K562 (cell line): ENCODE data around the gene TMX1. TPM values are rescaled to one million over a fixed set of nuclear protein-coding genes. Genes with fewer than 3 reads are reported as not detected.

Experiments
- BHLHE40 ChIP-seq: IDR thresholded peaks from 2 replicates; pipeline ENCODE4 v1.6.1; 2011; ENCODE audit warnings: low read length, improper control_type of control experiment
- ELF1 ChIP-seq: fragments of 200-800 bp; sonication (Bioruptor generic); IDR thresholded peaks from 2 replicates; pipeline ENCODE4 v1.6.1; 2016; ENCODE audit warnings: missing genetic modification characterization, missing compliant biosample characterization
- FOSL1 ChIP-seq: fragments of 200-800 bp; sonication (Bioruptor generic); conservative IDR thresholded peaks from 2 replicates; pipeline ENCODE4 v1.6.1; 2016; ENCODE audit warnings: missing genetic modification characterization, missing compliant biosample characterization
- MAFF ChIP-seq: IDR thresholded peaks from 2 replicates; pipeline ENCODE4 v1.6.1; 2012; ENCODE audit warnings: low read length, improper control_type of control experiment
- MGA ChIP-seq: fragments of 450-650 bp; IDR thresholded peaks from 2 replicates; pipeline ENCODE4 v1.6.1; 2016; ENCODE audit warnings: mild to moderate bottlenecking, moderate library complexity
- ZNF316 ChIP-seq: fragments of 450-650 bp; IDR thresholded peaks from 2 replicates; pipeline ENCODE4 v1.6.1; 2016
- polyA plus RNA-seq, 8 experiments: library from polyadenylated mRNA; depleted of rRNA in 4 of 8; stranded (reverse) in 5 of 8; unstranded in 3 of 8; fragments of >200 nt; fragmentation: Nextera tagmentation in 2 of 8; fragmentation: Illumina TruSeq in 1 of 8; extraction: Ambion mirVana in 2 of 8; extraction: Trizol in 1 of 8; gene quantifications; 2 replicates each; pipeline versions ENCODE4 v1.2.1 to v1.2.3, GENCODE V29; 2011 to 2014; ENCODE audit warnings: inconsistent platforms in 1 of 8, missing spikeins in 1 of 8
- total RNA-seq, 7 experiments: library from RNA; depleted of rRNA in 6 of 7; stranded (reverse); fragments of >200 nt in 6 of 7; fragmentation: Illumina TruSeq in 2 of 7; extraction: Trizol in 2 of 7; gene quantifications; 2 replicates each; pipeline versions ENCODE4 v1.2.1 to v1.2.3, GENCODE V29; 2011 to 2021; ENCODE audit warnings: low replicate concordance in 1 of 7
- TF ChIP-seq, protein P1 (sequence below): fragments of 150-350 bp; conservative IDR thresholded peaks from 2 replicates; pipeline ENCODE4 v1.6.1; 2014; ENCODE audit warnings: low read length
- TF ChIP-seq, protein P2 (sequence below): sonication (generic); formaldehyde crosslinking; IDR thresholded peaks from 2 replicates; pipeline ENCODE4 v1.9.0; 2022; ENCODE audit warnings: mild to moderate bottlenecking, missing genetic modification reagents
- TF ChIP-seq, protein P3 (sequence below): sonication (generic); formaldehyde crosslinking; IDR thresholded peaks from 2 replicates; pipeline ENCODE4 v1.8.0; 2022; ENCODE audit warnings: missing genetic modification reagents, mild to moderate bottlenecking, borderline replicate concordance

Gene TMX1
- total and polyA plus RNA-seq, 9 of the 15 experiments (the other 6 are each of a cell fraction or from before 2014, with no cell fraction given), result 19.5 to 101 (median 34.7) TPM

GRCh38 chr14:51248016-51248987 lies 8.3 kb downstream of the TMX1 start (continued):
- peak; percentile 65; the same call in 1 of the 2 replicates for TF ChIP-seq MAFF
- TF ChIP-seq, protein P1, sequence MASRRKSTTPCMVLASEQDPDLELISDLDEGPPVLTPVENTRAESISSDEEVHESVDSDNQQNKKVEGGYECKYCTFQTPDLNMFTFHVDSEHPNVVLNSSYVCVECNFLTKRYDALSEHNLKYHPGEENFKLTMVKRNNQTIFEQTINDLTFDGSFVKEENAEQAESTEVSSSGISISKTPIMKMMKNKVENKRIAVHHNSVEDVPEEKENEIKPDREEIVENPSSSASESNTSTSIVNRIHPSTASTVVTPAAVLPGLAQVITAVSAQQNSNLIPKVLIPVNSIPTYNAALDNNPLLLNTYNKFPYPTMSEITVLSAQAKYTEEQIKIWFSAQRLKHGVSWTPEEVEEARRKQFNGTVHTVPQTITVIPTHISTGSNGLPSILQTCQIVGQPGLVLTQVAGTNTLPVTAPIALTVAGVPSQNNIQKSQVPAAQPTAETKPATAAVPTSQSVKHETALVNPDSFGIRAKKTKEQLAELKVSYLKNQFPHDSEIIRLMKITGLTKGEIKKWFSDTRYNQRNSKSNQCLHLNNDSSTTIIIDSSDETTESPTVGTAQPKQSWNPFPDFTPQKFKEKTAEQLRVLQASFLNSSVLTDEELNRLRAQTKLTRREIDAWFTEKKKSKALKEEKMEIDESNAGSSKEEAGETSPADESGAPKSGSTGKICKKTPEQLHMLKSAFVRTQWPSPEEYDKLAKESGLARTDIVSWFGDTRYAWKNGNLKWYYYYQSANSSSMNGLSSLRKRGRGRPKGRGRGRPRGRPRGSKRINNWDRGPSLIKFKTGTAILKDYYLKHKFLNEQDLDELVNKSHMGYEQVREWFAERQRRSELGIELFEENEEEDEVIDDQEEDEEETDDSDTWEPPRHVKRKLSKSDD, result no peak
- peak; percentile 91 for TF ChIP-seq ZNF316
- TF ChIP-seq MGA, result 0 out of 2 replicates have a peak, but pooled peaks have one; percentile 18
- TF ChIP-seq, protein P2, sequence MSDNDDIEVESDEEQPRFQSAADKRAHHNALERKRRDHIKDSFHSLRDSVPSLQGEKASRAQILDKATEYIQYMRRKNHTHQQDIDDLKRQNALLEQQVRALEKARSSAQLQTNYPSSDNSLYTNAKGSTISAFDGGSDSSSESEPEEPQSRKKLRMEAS, result no peak
- TF ChIP-seq, protein P3, sequence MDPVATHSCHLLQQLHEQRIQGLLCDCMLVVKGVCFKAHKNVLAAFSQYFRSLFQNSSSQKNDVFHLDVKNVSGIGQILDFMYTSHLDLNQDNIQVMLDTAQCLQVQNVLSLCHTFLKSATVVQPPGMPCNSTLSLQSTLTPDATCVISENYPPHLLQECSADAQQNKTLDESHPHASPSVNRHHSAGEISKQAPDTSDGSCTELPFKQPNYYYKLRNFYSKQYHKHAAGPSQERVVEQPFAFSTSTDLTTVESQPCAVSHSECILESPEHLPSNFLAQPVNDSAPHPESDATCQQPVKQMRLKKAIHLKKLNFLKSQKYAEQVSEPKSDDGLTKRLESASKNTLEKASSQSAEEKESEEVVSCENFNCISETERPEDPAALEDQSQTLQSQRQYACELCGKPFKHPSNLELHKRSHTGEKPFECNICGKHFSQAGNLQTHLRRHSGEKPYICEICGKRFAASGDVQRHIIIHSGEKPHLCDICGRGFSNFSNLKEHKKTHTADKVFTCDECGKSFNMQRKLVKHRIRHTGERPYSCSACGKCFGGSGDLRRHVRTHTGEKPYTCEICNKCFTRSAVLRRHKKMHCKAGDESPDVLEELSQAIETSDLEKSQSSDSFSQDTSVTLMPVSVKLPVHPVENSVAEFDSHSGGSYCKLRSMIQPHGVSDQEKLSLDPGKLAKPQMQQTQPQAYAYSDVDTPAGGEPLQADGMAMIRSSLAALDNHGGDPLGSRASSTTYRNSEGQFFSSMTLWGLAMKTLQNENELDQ (CRISPR knock-in tag), result no peak
- peak; percentile 29; the same call in 1 of the 2 replicates for TF ChIP-seq BHLHE40
- TF ChIP-seq ELF1 (tag), result no peak
- no peak for TF ChIP-seq FOSL1 (tag)
